Measurements from ENCODE around the gene EEF1B2. TPM values are rescaled to one million over a fixed set of nuclear protein-coding genes. Genes with fewer than 3 reads are reported as not detected.
"Not testable (repeated sequence)": the region's sequence is repeated elsewhere in the genome, so short reads cannot be mapped to it uniquely, and the experiment has no call there.

EEF1B2 gene
- polyA plus RNA-seq, 1 donor from 2014 or later = 1,100 TPM

GRCh38 chr2:206190111-206190510, 30.4 kb downstream of the EEF1B2 start:
- Mint-ChIP-seq H3K36me3 (peaks cover 5% of the 10 kb centered on the region), H3K27ac (no peak overlapping the region), H3K9me3 (peaks cover 0 to 4% (median 0%) of the 10 kb centered on the region in 3 donors), H3K4me1 (no peaks in the 10 kb centered on the region), H3K27me3 (peaks cover 7% of the 10 kb centered on the region), H3K4me3 (no peak overlapping the region)

GRCh38 chr2:206190689-206191088, 31.0 kb downstream of the EEF1B2 start:
- Mint-ChIP-seq H3K27ac (no peak overlapping the region), H3K4me1 (no peaks in the 10 kb centered on the region), H3K4me3 (no peak overlapping the region), H3K27me3 (peaks cover 7% of the 10 kb centered on the region), H3K9me3 (peaks cover 0 to 4% (median 0%) of the 10 kb centered on the region in 3 donors), H3K36me3 (peaks cover 5% of the 10 kb centered on the region)

GRCh38 chr2:206192157-206192556, 32.5 kb downstream of the EEF1B2 start:
- Mint-ChIP-seq H3K4me3 (no peak overlapping the region), H3K9me3 (peaks cover 0 to 4% (median 0%) of the 10 kb centered on the region in 3 donors), H3K27me3 (peaks cover 7% of the 10 kb centered on the region), H3K36me3 (peaks cover 5% of the 10 kb centered on the region), H3K27ac (no peak overlapping the region), H3K4me1 (no peaks in the 10 kb centered on the region)

GRCh38 chr2:206193671-206194357, 34.1 kb downstream of the EEF1B2 start:
- Mint-ChIP-seq H3K4me3 (no peak overlapping the region), H3K27me3 (peaks cover 5% of the 10 kb centered on the region), H3K9me3 (peaks cover 0 to 1% (median 0%) of the 10 kb centered on the region in 3 donors), H3K27ac (no peak overlapping the region), H3K4me1 (no peaks in the 10 kb centered on the region), H3K36me3 (peaks cover 5% of the 10 kb centered on the region)

- peaks cover 0 to 5% (median 2%) of the 10 kb centered on the region in 3 donors for H3K9me3 Mint-ChIP-seq
- peaks cover 3% of the 10 kb centered on the region for H3K36me3 Mint-ChIP-seq
- H3K4me3 Mint-ChIP-seq = no peak overlapping the region
- H3K4me1 Mint-ChIP-seq = peaks cover 0 to 2% (median 0%) of the 10 kb centered on the region in 3 donors
- no peak overlapping the region for H3K27ac Mint-ChIP-seq
- H3K27me3 Mint-ChIP-seq = peaks cover 2% of the 10 kb centered on the region
These were observed 39.0 kb downstream of the EEF1B2 start for GRCh38 chr2:206198677-206199076.

GRCh38 chr2:206201075-206201848, 41.6 kb downstream of the EEF1B2 start:
- Mint-ChIP-seq H3K27ac (no peak overlapping the region), H3K4me1 (peaks cover 0 to 4% (median 0%) of the 10 kb centered on the region in 3 donors), H3K9me3 (peaks cover 0 to 3% (median 3%) of the 10 kb centered on the region in 3 donors), H3K4me3 (no peak overlapping the region), H3K27me3 (no peaks in the 10 kb centered on the region), H3K36me3 (no peaks in the 10 kb centered on the region)

GRCh38 chr2:206202446-206202845, 42.8 kb downstream of the EEF1B2 start:
- no peak overlapping the region for H3K27ac Mint-ChIP-seq
- no peaks in the 10 kb centered on the region for H3K27me3 Mint-ChIP-seq
- H3K4me1 Mint-ChIP-seq = peaks cover 0 to 4% (median 0%) of the 10 kb centered on the region in 3 donors
- H3K4me3 Mint-ChIP-seq = no peak overlapping the region
- peaks cover 0 to 3% (median 3%) of the 10 kb centered on the region in 3 donors for H3K9me3 Mint-ChIP-seq
- no peaks in the 10 kb centered on the region for H3K36me3 Mint-ChIP-seq

- Mint-ChIP-seq H3K4me3 (no peak overlapping the region), H3K27ac (no peak overlapping the region), H3K9me3 (peaks cover 0 to 3% (median 3%) of the 10 kb centered on the region in 3 donors), H3K27me3 (no peaks in the 10 kb centered on the region), H3K4me1 (peaks cover 0 to 4% (median 0%) of the 10 kb centered on the region in 3 donors), H3K36me3 (no peaks in the 10 kb centered on the region)
These were observed 43.6 kb downstream of the EEF1B2 start for GRCh38 chr2:206203331-206203730.

- Mint-ChIP-seq H3K36me3 (no peaks in the 10 kb centered on the region), H3K4me1 (peaks cover 0 to 4% (median 0%) of the 10 kb centered on the region in 3 donors), H3K4me3 (no peak overlapping the region), H3K27ac (no peak overlapping the region), H3K9me3 (peaks cover 0 to 3% (median 3%) of the 10 kb centered on the region in 3 donors), H3K27me3 (no peaks in the 10 kb centered on the region)
These were observed 45.0 kb downstream of the EEF1B2 start for GRCh38 chr2:206204710-206205109.

- H3K4me1 Mint-ChIP-seq, H3K4me3 Mint-ChIP-seq, H3K36me3 Mint-ChIP-seq, H3K27ac Mint-ChIP-seq, H3K9me3 Mint-ChIP-seq, H3K27me3 Mint-ChIP-seq: not testable (repeated sequence)
These were observed 47.6 kb downstream of the EEF1B2 start for GRCh38 chr2:206207316-206207715.

- no peaks in the 10 kb centered on the region for H3K36me3 Mint-ChIP-seq
- no peak overlapping the region for H3K4me3 Mint-ChIP-seq
- no peaks in the 10 kb centered on the region for H3K4me1 Mint-ChIP-seq
- peaks cover 4% of the 10 kb centered on the region for H3K27me3 Mint-ChIP-seq
- H3K27ac Mint-ChIP-seq = no peak overlapping the region
- no peaks in the 10 kb centered on the region for H3K9me3 Mint-ChIP-seq
These were observed 49.2 kb downstream of the EEF1B2 start for GRCh38 chr2:206208900-206209299.

GRCh38 chr2:206211657-206212255, 52.1 kb downstream of the EEF1B2 start:
- Mint-ChIP-seq H3K9me3 (no peaks in the 10 kb centered on the region), H3K4me1 (no peaks in the 10 kb centered on the region), H3K27me3 (peaks cover 6% of the 10 kb centered on the region), H3K36me3 (no peaks in the 10 kb centered on the region), H3K27ac (no peak overlapping the region), H3K4me3 (no peak overlapping the region)
